Dermis blood vessel endothelial cell (primary cell): Measurements from ENCODE around the gene FASN. TPM values are rescaled to one million over a fixed set of nuclear protein-coding genes. Genes with fewer than 3 reads are reported as not detected.
A peak's percentile ranks its signal among the peaks of the same experiment; 100 is the strongest.
"Not testable (repeated sequence)": the region's sequence is repeated elsewhere in the genome, so short reads cannot be mapped to it uniquely, and the experiment has no call there.

Experiments
- DNase-seq: peaks from one replicate; pipeline ENCODE4 v3.0.0; 2010
- total RNA-seq: library from RNA; depleted of rRNA; stranded (reverse); fragments of >200 nt; gene quantifications from 2 replicates; pipeline ENCODE4 v1.2.3, GENCODE V29; 2014

The FASN gene
- total RNA-seq: 51.1 and 216 TPM in 2 replicates

DNA sequence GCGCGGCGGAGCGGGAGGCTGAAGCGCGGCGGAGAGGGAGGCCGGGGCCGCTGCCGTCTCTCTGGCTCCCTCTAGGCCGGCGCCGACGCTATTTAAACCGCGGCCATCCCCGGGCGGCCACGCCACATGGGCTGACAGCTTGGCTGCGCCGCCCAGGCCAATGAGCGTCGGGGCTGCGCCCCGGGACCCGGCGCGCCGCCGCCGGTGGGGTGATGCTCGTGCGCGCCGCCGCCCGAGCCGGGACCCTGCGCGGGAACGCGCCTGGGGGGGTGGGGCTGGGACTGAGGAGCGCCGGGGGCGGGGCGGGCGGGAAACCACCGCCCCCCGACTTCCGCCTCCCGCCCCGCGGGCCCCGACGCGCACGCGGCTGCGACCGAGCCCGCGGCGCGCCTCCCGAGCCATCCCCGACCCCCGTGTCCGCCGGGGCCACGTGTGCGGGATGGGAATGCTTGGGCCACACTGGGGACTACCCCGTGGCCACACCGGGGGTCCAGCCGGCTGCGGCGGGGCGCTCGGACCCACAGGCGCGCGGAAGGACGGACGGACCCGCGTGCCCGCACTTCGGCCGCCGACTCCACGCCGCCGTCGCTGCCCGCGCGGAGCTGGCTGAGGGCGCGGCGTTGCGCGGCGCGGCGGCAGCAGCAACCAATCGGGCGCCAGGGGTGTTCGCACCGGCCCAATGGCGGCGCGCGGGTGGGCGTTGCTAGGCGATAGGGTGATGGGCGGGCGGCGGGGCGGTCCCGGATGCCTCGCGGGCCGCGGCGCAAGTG lies at the start of gene FASN:
TSS of gene FASN (minus strand) at position 68 of the 770 bp plus-strand sequence. CDS start 1,791 bp downstream, outside the sequence.
- DNase-seq: peak; percentile 97

DNA sequence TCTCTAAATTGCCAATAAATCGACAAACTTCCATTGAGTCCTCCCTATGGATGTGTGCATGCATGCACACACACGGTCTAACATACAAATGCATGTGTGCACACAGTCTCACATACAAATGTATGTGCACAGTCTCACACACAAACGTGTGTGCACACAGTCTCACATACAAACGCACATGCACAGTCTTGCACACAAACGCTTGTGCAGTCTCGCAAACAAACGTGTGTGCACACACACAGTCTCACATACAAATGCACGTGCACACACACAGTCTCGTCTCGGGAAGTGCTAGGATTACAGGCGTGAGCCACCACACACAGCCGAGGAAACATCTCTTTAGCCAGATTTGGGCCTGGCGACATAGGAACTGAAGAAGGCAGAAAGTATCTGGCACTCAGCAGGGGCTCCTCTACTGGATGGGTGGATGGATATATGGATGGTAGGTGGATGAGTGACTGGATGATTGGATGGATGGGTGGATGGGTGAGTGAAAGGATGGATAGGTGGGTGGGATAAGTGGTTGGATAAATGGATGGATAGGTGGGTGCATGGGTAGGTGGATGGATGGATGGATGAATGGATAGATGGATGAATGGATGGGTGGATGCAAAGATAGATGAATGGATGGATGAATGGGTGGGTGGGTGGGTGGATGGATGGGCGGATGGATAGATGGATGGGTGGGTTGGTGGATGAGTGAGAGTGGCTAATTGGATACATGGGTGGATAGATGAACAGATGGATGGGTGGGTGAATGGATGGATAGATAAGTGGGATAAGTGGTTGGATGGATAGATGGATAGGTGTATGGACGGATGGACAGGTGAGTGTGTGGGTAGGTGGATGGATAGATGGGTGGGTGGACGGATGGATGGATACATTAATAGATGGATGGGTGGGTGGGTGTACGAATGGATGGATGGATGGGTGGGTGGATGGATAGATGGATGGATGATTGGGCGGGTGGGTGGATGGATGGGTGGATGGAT lies 48.9 kb upstream of the FASN start:
- DNase-seq: no peak

DNA sequence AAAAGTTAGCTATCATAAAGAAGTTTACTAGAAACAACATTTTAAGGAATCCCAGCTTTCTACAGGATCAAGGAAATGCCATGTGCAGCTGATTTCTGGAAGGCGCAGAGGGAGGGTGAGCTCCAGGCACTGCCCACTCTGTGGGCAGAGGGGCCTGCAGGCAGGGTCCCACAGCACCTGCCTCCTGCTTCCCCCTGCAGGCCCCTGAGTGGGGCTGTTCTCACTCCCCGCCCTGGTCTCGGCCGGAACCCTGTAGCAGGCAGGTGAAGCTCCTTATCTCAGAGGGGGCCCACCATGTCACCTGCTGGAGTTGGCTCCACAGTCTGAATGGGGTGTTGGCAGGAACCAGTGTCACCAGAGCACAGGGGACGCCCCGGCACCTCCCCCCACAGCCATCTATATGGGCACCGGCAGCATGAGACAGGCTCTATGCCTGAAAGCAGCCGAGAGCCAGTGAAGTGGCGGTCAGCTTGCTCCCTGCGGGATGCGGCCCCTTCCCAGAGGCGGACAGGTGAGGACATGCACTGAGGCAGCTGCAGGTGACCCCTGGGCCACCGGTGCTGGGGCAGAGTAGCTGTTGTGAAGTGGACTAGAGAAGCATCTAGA lies 47.6 kb upstream of the FASN start:
- DNase-seq: no peak

DNA sequence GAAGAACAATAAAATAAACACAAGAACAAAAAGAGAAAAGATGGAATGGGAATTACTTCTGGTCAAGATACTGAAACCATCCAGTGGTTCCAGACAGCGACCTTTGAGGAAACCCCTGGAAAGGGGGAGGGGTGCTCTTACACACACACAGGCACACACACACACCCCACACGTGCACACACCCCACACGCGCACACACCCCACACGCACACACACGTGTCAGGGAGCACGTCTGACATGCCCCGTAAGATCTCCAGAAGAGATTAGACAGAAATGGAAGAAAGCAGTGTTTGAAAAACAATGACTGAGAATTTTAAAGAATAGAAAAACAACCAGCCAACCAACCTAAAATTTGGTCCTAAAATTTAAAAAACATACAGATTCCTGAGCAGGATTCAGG lies 45.3 kb upstream of the FASN start:
- DNase-seq: no peak

DNA sequence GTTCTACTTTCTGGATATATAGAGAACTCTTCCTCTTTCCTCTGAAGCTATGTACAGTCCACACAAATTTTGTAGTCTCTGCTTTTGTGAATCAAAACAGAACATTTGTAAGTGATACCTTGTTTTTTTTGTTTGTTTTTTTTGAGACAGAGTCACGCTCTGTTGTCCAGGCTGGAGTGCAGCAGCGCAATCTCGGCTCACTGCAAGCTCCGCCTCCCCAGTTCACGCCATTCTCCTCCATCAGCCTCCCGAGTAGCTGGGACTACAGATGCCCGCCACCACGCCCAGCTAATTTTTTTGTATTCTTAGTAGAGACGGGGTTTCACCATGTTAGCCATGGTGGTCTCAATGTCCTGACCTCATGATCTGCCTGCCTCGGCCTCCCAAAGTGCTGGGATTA lies 41.9 kb upstream of the FASN start:
- not testable (repeated sequence) for DNase-seq

DNA sequence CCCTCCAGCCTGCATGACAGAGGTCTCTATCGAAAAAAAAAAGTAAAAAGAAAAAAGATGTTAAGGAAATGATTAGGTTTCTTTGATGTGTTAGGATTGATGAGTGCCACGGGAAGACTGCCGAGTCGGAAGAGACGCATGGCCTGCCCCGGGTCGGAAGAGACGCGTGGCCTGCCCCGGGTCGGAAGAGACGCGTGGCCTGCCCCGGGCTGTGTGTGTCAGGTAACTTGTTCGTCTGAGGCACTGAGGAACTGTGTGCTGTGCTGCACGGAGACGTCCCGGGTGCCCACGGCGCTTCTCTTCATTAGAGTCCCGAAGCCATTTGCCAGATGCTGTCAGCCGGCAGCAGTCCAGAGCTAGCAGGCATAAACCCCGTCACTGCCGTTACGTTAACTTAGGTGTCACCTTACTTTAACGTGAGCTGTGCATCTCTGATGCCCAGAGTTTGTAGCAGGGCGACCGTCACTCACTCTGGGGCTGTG lies 40.5 kb upstream of the FASN start:
- no peak for DNase-seq

DNA sequence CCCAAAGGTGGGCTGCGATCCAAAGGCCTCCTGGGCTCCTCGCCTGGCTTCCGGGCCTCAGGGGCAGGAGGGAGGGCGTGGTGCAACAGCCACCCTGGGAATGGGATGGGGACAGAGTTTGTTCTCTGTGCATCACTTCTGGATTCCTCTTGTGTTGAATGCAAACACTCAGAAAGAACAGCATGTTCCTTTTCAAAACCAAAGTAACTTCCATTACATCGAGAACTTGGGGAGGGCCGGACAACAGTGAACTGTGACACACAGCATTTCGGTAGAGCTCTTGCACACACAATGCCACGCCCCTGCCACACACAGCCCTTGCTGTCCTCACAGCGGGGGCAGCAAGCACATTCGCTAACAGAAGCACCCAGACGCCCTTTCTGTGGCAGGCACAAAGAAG lies 36.1 kb upstream of the FASN start:
- DNase-seq: no peak

DNA sequence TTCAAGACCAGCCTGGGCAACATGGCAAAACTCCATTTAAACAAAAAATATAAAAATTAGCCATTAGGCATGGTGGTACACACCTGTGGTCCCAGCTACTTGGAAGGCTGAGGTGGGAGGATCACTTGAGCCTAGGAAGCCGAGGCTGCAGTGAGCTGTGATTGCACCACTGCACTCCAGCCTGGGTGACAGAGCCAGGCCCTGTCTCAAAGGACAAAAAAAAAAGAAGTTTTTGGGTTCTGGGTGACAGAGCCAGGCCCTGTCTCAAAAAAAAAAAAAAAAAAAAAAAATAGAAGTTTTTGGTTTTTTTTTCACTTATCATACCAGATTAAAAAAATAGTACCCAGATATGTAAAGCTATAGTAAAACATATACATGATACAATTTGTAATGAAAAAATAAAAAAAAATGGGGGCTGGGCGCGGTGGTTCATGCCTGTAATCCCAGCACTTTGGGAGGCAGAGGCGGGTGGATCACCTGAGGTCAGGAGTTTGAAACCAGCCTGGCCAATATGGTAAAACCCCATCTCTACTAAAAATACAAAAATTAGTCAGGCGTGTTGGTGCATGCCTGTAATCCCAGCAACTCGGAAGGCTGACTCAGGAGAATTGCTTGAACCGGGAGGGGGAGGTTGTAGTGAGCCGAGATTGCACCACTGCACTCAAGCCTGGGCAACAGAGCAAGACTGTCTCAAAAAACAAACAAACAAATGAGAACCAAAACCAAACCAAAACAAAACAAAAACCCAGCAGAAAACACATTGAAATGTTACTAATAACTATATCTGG lies 35.3 kb upstream of the FASN start:
- DNase-seq: not testable (repeated sequence)

DNA sequence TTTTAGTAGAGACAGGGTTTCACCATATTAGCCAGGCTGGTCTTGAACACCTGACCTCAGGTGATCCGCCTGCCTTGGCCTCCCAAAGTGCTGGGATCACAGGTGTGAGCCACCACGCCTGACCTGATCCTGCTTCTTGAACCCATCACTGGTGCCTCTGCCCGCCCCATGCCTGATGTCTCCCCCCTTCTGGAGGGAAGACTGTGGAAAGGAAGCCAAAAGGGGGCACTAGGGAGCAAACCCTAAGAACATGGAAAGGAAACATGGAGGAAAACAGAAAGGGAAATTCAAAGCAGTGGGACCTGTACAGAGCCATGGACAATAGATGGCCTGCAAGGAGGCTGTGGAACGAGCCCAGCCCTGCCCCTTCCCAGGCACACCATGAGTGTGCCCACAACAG lies 31.1 kb upstream of the FASN start:
- no peak for DNase-seq

DNA sequence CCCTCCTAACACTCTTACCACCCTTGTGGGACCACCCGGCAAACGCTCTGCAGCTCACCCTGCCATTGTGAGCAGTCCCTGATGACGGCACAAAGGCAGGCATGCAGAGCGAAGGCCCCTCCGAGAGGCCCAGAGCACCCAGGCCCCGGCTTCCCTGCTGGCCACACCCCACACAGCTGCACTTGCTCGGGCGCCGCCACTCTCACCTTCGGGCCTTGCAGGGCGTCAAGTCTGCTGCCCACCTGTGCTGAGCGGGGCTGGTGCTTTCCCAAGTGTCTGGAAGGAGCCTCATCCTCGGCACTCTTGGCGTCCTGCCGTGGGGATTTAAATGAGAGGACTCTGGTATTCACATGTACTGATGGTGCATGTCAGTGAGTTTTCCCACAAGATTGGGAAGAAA lies 30.3 kb upstream of the FASN start:
- DNase-seq: no peak

DNA sequence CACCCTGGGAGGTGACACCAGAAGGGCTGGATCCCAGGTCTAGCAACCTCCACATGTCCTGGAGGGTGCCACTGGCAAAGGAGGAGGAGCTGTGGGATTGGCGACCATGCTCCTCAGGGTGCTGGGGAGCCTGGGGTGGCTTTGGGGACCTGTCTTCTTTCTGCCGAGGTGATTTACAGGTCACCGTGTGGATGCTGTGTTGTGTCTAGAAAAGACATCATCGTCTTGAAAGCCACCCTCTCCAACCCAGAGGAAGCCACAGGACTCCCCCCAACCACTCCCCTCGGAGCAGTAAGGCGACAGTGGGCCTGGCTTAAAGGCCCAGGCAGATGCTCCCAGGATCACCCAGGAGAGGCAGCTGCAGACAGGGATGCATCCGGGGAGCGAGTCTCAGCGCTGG lies 29.7 kb upstream of the FASN start:
- DNase-seq: no peak

DNA sequence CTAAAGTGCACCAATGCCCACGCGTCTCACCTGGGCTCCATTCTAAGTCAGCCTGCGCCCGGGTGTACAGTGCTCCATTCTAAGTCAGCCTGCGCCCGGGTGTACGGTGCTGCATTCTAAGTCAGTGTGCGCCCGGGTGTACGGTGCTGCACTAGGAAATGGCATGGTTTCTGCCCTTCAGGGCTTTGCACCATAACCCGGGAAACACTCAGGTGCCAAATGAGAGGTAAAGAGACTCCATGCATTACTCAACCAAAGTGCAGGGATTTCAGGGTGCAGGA lies 29.2 kb upstream of the FASN start:
- no peak for DNase-seq

DNA sequence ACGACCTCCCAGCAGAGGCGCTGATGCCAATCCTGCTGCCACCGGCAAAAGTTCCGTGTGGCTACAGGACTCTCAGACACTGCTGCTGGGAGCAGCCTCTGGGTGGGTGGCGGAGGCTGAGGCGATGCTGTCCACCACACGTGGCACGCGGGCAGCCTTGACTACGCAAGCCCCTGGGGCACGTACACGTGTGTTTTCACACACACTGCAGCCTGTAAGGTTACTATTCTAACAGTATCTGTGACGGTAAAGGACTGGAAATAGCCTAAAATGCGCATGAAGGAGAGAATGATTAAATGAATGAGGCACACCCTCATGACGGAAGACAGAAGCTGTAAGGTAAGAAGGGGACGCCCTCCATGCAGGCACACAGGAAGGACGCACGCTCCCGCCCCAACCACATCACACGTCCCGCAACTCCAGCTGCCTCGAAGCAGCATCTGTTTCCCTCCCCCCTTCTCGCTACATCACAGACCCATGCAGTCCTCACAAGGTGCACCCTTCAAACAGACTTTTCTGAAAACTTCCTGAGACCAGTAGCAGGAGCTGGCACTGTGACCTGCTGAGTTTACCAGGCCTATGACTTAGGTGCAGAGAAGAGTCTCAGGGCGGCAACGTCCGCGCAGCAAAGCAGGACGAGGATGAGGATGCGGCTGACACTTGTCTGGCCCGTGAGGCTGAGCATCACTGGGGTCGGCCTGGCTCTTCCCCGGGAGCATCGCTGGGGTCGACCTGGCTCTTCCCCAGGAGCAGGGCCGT lies 28.7 kb upstream of the FASN start:
- no peak for DNase-seq

DNA sequence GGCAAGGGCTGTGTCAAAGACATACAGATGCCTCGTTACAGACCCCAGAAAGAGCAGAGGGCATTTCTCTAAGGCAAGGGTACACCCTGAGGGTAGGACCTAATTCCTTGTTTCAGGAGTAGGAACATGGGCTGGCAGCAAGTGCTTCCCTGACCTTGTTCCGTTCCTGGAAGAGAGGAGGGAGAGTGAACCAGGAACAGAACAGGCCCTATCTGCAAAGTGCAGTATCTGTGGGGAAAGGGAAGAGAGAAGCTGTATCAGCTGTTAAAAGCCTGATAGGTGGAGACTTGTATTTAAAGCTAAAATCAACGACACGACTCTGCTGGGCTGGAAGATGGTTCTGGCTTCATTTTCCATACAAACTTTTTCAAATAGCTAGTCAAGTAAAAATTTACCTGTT lies 26.1 kb upstream of the FASN start:
- no peak for DNase-seq

DNA sequence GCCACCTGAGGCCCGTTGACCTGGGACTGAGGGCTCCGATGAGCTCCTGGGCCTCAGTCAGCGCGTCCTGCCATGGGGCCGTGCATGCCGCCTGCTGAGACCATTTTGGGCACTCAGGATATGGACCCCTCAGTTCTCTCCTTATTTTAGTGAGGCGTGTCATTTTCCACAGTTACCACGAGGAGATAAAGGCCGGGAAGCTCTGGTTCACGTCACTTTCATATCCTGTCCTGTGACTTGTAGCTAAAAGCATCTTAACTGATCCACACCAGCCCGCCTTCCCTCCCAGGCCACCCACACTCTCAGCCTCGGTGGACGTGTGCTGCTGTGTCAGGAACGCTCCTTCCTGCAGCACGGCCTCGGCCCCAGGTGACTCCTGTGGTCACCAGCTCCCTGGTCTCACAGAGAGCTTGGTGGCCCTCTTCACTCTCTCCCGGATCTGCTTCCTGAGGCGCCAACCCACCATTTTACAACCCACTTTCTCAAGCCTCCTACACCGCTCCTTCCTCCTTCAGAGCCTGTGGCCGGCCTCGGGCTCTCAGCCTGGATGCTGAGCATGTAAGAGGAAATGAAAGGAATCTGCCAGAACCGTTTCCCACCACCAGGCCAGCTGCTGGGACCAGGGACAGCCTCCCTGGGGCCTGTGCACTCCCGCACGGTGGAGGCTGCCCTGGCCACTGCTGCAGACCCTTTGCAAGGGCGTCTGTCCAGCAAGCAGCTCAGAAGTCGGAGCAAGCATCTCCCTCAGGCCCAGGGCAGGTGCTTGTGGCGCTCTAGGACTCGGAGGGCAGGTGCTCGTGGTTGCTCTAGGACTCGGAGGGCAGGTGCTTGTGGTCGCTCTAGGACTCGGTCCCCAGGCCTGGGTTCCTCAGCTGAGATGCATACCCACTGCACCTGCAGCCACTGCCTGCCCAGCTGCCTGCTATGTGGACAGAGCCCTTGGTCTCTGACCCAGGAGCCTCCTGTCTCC lies 23.9 kb upstream of the FASN start:
- no peak for DNase-seq

DNA sequence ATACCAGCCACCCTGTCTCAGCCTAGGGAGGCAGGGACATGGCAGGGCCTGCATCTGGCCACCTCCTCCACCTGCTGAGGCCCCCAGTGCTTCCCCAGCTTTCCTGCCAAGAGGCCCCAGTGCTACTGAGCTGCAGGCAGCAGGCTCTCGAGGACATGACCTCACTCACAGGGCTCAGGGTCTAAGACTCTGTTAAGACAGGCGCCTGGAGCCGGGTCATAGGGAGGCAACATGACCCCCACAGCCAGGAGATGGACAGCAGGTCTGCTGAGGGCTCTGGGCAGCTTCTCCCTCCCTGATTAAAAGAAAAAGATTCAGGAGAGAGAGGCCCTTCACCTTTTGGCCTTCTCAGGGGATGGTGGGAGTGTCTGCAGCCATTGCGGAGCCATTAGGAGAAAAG lies 23.2 kb upstream of the FASN start:
- DNase-seq: no peak

DNA sequence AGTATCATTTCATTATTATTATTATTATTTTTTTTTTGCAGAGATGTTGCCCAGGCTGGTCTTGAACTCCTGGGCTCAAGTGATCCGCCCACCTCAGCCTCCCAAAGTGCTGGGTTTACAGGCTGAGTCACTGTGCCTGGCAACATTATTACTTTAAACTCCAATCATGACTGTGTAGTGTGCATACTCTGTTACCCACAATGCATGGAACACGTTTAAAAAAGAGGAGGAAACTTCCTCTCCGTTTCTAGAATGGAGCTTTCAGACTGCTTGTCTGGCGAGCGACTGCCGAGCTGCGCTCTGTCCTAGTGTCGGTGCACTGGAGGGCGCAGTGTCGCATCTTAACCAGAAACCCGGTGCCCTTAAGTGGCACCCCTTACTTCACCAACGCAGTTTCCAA lies 22.1 kb upstream of the FASN start:
- DNase-seq: no peak

DNA sequence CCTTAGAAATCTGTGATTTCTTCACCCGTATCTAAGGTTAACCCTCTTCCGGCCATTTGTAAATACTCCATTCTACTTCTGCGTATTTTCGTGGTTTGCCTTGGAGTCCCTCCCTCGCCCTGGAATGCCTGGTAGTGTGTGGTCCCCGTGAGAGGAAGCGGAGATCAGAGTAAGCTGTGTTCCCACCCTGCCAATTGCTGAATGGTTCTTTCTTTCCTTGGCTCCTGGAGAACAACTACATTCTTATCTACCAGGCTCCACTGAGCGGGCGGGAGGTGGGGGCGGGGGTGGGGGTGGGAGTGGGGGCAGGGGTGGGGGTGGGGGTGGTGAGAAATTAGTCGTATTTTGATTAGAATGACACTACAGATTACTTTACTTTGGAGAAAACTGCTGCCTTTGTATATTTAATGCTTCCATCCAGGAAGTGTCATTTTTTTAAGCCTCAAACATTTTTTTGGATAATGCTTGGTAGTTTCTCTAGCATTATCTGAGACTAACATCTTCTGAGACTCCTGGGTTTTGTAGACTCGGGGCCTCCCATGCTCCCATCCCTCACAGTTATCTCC lies 20.9 kb upstream of the FASN start:
- no peak for DNase-seq

DNA sequence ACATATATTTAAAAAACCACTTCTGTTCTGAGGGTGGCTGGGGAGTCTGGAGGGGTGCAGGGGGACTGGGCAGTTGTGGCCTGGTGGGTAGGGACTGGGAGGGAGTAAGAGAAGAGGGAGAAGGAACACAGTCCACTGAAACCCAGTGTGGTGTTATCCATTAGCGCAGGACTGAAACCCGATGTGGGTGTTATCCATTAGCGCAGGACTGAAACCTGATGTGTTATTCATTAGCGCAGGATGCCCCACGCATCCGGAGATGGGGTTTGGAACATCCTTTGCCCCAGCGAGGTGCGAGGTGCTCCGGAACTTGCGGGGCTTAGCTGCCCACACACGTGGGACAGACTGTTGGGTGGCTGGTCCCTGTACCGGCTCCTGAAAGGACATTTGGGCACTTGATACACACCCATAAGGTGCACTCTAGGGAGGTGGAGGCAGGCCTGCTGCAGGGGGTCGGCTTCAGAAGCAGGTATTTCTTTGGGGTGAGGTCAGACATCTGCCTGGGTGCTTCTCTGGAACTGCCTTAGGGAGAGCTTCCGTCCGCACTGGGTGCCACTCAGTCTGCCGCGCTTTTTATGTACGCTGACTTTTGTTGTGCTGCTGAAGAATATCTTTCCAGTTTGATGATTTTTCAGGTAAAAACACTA lies 20.3 kb upstream of the FASN start:
- no peak for DNase-seq
